IMR-90 (cell line): ENCODE measurements around the gene VWCE. TPM values are rescaled to one million over a fixed set of nuclear protein-coding genes. Genes with fewer than 3 reads are reported as not detected.

Source experiments
- ATAC-seq: fragments of 200-7000 bp; cut with Tn5 transposase; 2 replicates; pipeline ENCODE4 v1.9.1; 2020; ENCODE audit warnings: low read depth, mild to moderate bottlenecking, moderate library complexity
- BruUV-seq: library from RNA; stranded (reverse); fragments of 400-500 nt; replicated peaks from 2 replicates; lab custom pipeline; 2021; lab: Mats Ljungman, UMichigan
- CTCF ChIA-PET: fragments of 300-600 bp; formaldehyde crosslinking; extraction: SDS; loops from one replicate; lab custom pipeline; 2021; ENCODE audit warnings: antibody characterized with exemption; lab: Yijun Ruan, JAX
- POLR2A ChIA-PET: fragments of 300-600 bp; sonication (Branson Sonifier 250); formaldehyde crosslinking; loops from one replicate; lab custom pipeline; 2022; ENCODE audit warnings: antibody characterized with exemption; ENCODE audit not compliant: unreplicated experiment; lab: Charles Lee
- DNase-seq: peaks from one replicate; pipeline ENCODE4 v3.0.0; 2013
- H2AFZ ChIP-seq: replicated peaks from 2 replicates; pipeline ENCODE3; 2013; ENCODE audit warnings: low read length, mild to moderate bottlenecking; ENCODE audit not compliant: poor library complexity
- H2AK5ac ChIP-seq: 2 replicates; pipeline ENCODE4 v1.6.1; 2013; ENCODE audit warnings: low read depth, low read length, inconsistent platforms
- H2AK9ac ChIP-seq: replicated peaks from 2 replicates; pipeline ENCODE3; 2013; ENCODE audit warnings: mild to moderate bottlenecking, low read depth, low read length, moderate library complexity; ENCODE audit not compliant: poor library complexity
- H2BK120ac ChIP-seq: 2 replicates; pipeline ENCODE4 v1.6.1; 2013; ENCODE audit warnings: low read depth, low read length, inconsistent platforms
- H2BK15ac ChIP-seq: 3 replicates; pipeline ENCODE4 v1.6.1; 2013; ENCODE audit warnings: low read depth, low read length, inconsistent platforms
- H2BK20ac ChIP-seq: 2 replicates; pipeline ENCODE4 v1.6.1; 2013; ENCODE audit warnings: low read depth, mild to moderate bottlenecking, inconsistent platforms, low read length, moderate library complexity
- H2BK5ac ChIP-seq: 2 replicates; pipeline ENCODE4 v1.6.1; 2013; ENCODE audit warnings: mild to moderate bottlenecking, low read depth, low read length, inconsistent platforms; ENCODE audit not compliant: poor library complexity, severe bottlenecking
- H3K14ac ChIP-seq: replicated peaks from 2 replicates; pipeline ENCODE4 v1.6.1; 2013; ENCODE audit warnings: low read depth, low read length, inconsistent platforms
- H3K18ac ChIP-seq: 2 replicates; pipeline ENCODE4 v1.6.1; 2013; ENCODE audit warnings: low read depth, low read length, control low read depth
- H3K23ac ChIP-seq: 2 replicates; pipeline ENCODE4 v1.6.1; 2013; ENCODE audit warnings: low read depth, low read length, inconsistent platforms
- H3K27ac ChIP-seq: 2 replicates; pipeline ENCODE4 v1.5.1; 2013; ENCODE audit warnings: mild to moderate bottlenecking, control low read depth, low read length; ENCODE audit not compliant: insufficient read depth
- H3K27me3 ChIP-seq: 2 replicates; pipeline ENCODE4 v1.6.1; 2013; ENCODE audit warnings: low read length; ENCODE audit not compliant: control insufficient read depth, insufficient read depth
- H3K36me3 ChIP-seq: 2 replicates; pipeline ENCODE4 v1.6.1; 2013; ENCODE audit warnings: low read length, mixed read lengths; ENCODE audit not compliant: control insufficient read depth, insufficient read depth
- H3K4ac ChIP-seq: 2 replicates; pipeline ENCODE4 v1.6.1; 2013; ENCODE audit warnings: low read depth, low read length, inconsistent platforms
- H3K4me1 ChIP-seq: 2 replicates; pipeline ENCODE4 v1.6.1; 2013; ENCODE audit warnings: low read length, mixed read lengths; ENCODE audit not compliant: control insufficient read depth, insufficient read depth
- H3K4me2 ChIP-seq: 2 replicates; pipeline ENCODE4 v1.6.1; 2013; ENCODE audit warnings: low read depth, mild to moderate bottlenecking, control low read depth, low read length, moderate library complexity
- H3K4me3 ChIP-seq: 2 replicates; pipeline ENCODE4 v1.5.1; 2013; ENCODE audit warnings: low read depth, mild to moderate bottlenecking, control low read depth, low read length, moderate library complexity; ENCODE audit not compliant: insufficient read depth
- H3K56ac ChIP-seq: 2 replicates; pipeline ENCODE4 v1.6.1; 2013; ENCODE audit warnings: low read length, inconsistent platforms; ENCODE audit not compliant: insufficient read depth; ENCODE audit errors: extremely low read depth
- H3K79me1 ChIP-seq, 2 experiments: 2 replicates each; pipeline ENCODE4 v1.6.1; 2013; ENCODE audit warnings: low read length in 2 of 2, inconsistent platforms in 1 of 2, low read depth in 1 of 2
- H3K9ac ChIP-seq: 2 replicates; pipeline ENCODE4 v1.6.1; 2013; ENCODE audit warnings: low read depth, low read length, control low read depth
- H3K9me1 ChIP-seq: 2 replicates; pipeline ENCODE4 v1.6.1; 2013; ENCODE audit warnings: low read length, inconsistent platforms; ENCODE audit not compliant: insufficient read depth
- H3K9me3 ChIP-seq: 2 replicates; pipeline ENCODE4 v1.6.1; 2013; ENCODE audit warnings: low read length; ENCODE audit not compliant: control insufficient read depth, insufficient read depth
- H4K20me1 ChIP-seq: 2 replicates; pipeline ENCODE4 v1.6.1; 2013; ENCODE audit warnings: low read length, inconsistent platforms; ENCODE audit not compliant: insufficient read depth
- H4K5ac ChIP-seq: 2 replicates; pipeline ENCODE4 v1.6.1; 2013; ENCODE audit warnings: mild to moderate bottlenecking, low read depth, low read length, control low read depth
- H4K8ac ChIP-seq, 2 experiments: 2 replicates each; pipeline ENCODE4 v1.6.1; 2013; ENCODE audit warnings: low read depth in 2 of 2, low read length in 2 of 2, control low read depth in 1 of 2, inconsistent platforms in 1 of 2
- H4K91ac ChIP-seq: 2 replicates; pipeline ENCODE4 v1.6.1; 2013; ENCODE audit warnings: low read depth, low read length, inconsistent platforms; ENCODE audit not compliant: insufficient read depth
- RAD21 ChIP-seq: IDR thresholded peaks from 2 replicates; pipeline ENCODE4 v1.6.1; 2012; ENCODE audit warnings: low read length, improper control_type of control experiment
- dilution Hi-C: fragments of 300-500 bp; cut with HindIII; formaldehyde crosslinking; loops from one replicate; pipeline ENCODE4 v1.14.3; 2018; ENCODE audit warnings: low sequenced_read_pairs; ENCODE audit not compliant: unreplicated experiment
- in situ Hi-C: fragments of 300-500 bp; cut with MboI; formaldehyde crosslinking; loops from 3 replicates; pipeline ENCODE4 v1.14.3; 2019; ENCODE audit warnings: low sequenced_read_pairs, inconsistent platforms, mixed read lengths
- intact Hi-C: fragments of 100-400 bp; cut with micrococcal nuclease; formaldehyde crosslinking; loops from 2 replicates; pipeline ENCODE4 v1.10.0; 2022
- polyA plus RNA-seq, 3 experiments: library from polyadenylated mRNA; depleted of rRNA; stranded (reverse); fragments of >200 nt; gene quantifications; 2 replicates each; pipeline ENCODE4 v1.2.3, GENCODE V29; 2012; ENCODE audit warnings: low replicate concordance in 1 of 3
- total RNA-seq: library from RNA; depleted of rRNA; stranded (reverse); fragments of >200 nt; gene quantifications from 2 replicates; pipeline ENCODE4 v1.2.3, GENCODE V29; 2012

VWCE gene
- total and polyA plus RNA-seq, 2 of the 4 experiments (the other 2 are of a cell fraction): under 0.01 to 1.1 TPM

DNA sequence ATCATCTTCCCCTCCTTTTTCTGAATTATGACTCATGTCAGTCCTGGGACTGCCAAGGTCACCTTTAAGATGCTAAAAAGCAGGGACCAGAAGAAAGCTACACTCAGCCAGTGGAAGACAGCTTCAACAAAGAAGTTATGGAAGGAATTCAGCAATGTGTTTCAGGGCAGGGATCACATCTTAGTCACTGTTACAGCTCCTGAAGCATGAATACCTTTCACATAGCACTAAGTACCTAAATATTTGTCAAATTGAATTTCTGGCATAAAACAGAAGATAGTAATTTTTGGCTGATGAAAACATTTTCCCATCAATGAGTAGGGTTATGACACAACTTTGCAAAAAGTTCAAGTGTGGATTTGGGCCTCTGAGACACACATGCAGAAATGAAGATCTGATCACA is 32.6 kb upstream of the VWCE start:
- Histone ChIP-seq H3K4me3 (no peak overlapping the region), H4K5ac (no peak overlapping the region), H2BK5ac (no peak overlapping the region), H3K23ac (no peak overlapping the region), H4K20me1 (peaks cover 50% of the 10 kb centered on the region; the same call in 1 of the 2 replicates), H3K4me2 (no peak overlapping the region), H2BK15ac (no peak overlapping the region), H2AK9ac (no peak overlapping the region), H2AFZ (no peak overlapping the region), H3K27me3 (no peaks in the 10 kb centered on the region), H3K36me3 (peaks cover 50% of the 10 kb centered on the region), H4K91ac (no peak overlapping the region), H2AK5ac (no peak overlapping the region), H3K14ac (no peak overlapping the region), H3K9me1 (no peaks in the 10 kb centered on the region; the same call in 1 of the 2 replicates), H3K79me1 (peaks cover 32 to 61% of the 10 kb centered on the region in 2 experiments), H3K9me3 (no peaks in the 10 kb centered on the region), H3K4me1 (peaks cover 9% of the 10 kb centered on the region), H2BK20ac (no peak overlapping the region), H3K9ac (no peak overlapping the region), H3K18ac (no peak overlapping the region), H4K8ac (no peak overlapping the region), H2BK120ac (no peak overlapping the region), H3K56ac (no peak overlapping the region), H3K4ac (no peak overlapping the region), H3K27ac (no peak overlapping the region)
- in situ Hi-C loops (no loop called here), intact Hi-C loops (no loop called here), dilution Hi-C loops (no loop called here)
- BruUV-seq: no TSS peak
- CTCF ChIA-PET: interaction anchor here (1.0 to 1.6 kb wide), 2 partner anchors 9 to 58 kb away, joined by 3 to 7 read pairs; no protein-coding TSS in a partner anchor
- TF ChIP-seq RAD21: no peak
- POLR2A ChIA-PET: interaction anchor here (0.6 kb wide), 2 partner anchors 14 to 31 kb away, joined by 3 to 5 read pairs; no protein-coding TSS in a partner anchor
- DNase-seq (peak; percentile 57), ATAC-seq (peak; percentile 36)
